Activated T-helper 1 cell treated with anti-CD3 and anti-CD28 coated beads, Interleukin-2, amount 50 U/mL, for 16 hours (primary cell): ENCODE measurements around the gene CCL28.
A peak's percentile ranks its signal among the peaks of the same experiment; 100 is the strongest.
"Not testable (repeated sequence)": the region's sequence is repeated elsewhere in the genome, so short reads cannot be mapped to it uniquely, and the experiment has no call there.

Experiments
- DNase-seq, 2 donors: peaks; one replicate each; pipeline ENCODE4 v3.0.0-alpha.2; 2020; ENCODE audit warnings: low read depth in 1 of 2, low spot score in 1 of 2

The CCL28 gene

GRCh38 chr5:43410414-43410813 lies 1.8 kb downstream of the CCL28 start:
- no peak for DNase-seq

DNA sequence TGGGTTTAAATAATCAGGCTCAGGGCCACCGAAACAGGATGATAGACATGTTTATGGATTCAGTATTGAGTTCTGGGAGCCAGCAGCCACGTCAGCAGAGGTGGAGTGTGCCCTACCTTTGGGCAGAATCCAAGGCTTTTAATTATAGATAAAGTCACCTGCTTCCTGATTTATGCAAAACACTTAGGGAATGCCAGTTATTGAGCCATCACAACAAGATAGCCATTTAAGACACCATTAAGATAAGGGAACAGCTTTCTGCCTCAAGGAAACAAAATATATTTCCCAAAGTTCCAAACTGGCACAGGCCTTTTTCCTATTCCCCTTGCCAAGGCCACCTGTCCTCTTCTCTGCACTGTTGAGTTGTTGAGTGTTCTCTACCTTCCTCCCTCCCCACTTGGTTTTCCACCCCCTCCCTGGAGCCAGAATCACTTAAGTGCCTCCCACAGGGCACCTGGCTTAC lies 2.4 kb downstream of the CCL28 start:
- DNase-seq, result no peak

GRCh38 chr5:43402524-43403066 lies 9.6 kb downstream of the CCL28 start:
- not testable (repeated sequence) for DNase-seq

- DNase-seq, result no peak
Measured at GRCh38 chr5:43401827-43402226, 10.4 kb downstream of the CCL28 start.

- DNase-seq, result no peak
Measured at GRCh38 chr5:43400082-43400481, 12.1 kb downstream of the CCL28 start.

GRCh38 chr5:43396762-43397304 lies 15.4 kb downstream of the CCL28 start:
- DNase-seq, result peak; percentile 31 to 36

DNA sequence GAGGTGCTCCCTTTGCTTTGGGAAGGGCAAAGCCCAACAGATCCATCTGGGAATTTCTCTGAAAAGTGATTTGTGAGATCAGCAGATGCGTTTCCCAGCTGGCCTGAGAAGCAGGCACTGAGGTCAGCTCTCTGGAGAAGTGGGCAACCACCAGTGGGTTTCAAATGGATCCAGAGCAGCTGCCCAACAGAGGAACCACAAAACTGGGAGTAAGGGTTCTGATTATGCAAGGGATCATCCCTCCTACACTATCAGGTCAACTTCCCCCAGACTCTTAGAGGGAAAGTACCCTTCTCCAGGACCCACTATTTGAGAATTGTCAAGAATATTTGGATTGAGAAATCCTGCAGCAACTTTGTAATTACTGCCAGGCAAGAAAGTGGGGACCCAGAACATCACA lies 21.7 kb downstream of the CCL28 start:
- no peak for DNase-seq

DNA sequence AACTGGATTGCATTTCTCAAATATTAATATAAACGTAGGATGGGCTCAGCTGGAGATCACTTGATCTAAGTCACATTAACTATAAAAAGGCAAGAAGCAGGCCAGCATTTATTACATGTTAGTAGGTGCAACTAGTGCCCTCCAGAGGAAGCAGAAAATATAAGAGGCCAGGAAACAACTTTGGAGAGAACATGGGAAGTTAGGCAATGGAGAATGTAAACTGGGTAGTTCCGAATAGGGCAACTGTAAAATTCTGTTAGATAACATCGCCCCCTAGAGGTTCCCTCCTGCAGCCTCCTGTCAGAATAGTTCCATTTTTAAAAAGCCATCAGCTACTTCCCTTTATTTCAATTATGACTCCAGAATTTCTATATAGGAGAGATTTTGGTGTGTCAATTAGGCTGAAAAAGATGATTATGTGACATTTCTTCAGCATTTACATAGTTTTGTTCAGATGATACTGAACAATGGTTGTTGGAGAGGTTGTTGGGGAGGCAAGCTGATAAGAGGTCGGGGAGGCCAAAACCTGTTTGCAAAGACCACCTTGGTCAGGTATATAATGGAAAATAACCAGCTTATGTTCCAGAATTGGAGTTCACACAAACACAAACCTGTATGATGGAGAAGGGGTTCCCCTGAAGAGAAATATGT lies 22.4 kb downstream of the CCL28 start:
- DNase-seq, result peak in 1 of 2 donors; percentile 5

DNA sequence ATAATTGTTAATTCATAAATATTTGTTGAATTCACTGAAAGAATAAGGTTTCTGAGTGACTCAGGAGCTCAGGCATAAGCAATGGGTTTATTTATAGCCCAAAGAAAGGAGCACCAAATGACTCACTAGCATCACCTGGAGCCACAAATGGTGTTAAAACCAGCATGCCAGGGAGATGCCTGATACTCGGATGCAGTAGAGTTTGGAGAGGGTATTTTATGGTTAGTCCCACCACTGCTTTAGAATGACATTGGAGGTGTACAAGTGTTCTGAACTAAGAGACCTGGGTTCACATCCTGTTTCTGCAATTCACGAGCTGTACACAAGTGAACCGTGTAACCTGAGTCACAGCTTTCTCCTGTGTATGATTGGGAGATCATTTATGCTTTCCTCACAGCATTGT lies 25.2 kb downstream of the CCL28 start:
- DNase-seq, result no peak

GRCh38 chr5:43376496-43377140 lies 35.6 kb downstream of the CCL28 start:
- DNase-seq, result no peak

- no peak for DNase-seq
Measured at GRCh38 chr5:43371821-43372220, 40.4 kb downstream of the CCL28 start.

DNA sequence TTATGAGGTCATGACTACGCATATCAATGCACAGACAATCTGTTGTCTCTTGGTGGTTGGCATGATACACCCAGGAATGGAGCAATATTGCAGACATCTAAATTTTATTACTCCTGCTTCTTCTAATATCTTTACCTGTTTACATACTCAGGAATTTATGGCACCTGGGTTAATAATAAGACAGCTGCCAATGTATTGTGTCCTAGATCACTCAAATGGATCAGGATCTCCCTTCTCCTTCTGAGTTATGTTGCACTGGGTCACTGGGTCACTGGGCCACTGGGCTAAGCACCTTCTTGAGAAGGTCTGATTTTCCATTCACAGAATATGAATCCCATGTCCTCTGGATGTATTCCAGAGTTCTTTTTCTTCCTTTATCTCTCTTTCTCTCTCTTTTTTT lies 41.8 kb downstream of the CCL28 start:
- no peak for DNase-seq

- DNase-seq, result no peak
Measured at GRCh38 chr5:43369651-43370050, 42.5 kb downstream of the CCL28 start.

DNA sequence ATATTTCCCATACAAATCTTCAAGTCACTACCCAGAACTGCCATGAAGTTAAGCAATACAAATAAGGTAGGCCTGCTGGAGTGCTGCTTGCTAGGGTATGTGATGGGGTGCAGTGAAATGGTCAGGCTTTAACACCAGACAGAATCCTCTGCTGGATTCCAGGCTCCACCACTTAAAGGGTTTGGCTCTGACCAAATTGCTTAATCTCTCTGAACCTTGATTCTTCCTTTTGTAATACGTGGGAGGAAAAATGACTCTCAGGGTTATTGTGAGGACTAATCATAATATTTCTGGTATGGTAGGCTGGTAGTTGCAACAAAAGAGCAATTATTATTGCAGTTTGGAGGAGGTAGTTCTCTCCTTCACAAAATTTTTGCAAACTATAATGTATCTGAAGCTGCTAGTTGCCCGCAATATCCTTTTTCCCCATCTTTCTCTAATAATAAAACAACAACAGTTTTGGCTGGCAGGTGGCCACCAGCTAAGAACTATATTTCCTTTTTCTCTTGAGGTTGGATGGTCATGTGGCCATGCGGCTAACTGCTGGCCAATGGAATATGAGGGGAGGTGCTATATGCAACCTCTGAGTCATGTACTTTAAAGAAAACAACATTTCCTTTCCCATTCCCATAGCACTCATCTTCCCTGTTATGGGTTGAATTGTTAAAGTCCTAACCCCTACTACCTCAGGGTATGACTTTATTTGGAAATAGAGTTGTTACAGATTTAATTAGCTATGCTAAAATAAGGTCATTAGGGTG lies 44.1 kb downstream of the CCL28 start:
- no peak for DNase-seq

- DNase-seq, result no peak
Measured at GRCh38 chr5:43367453-43367852, 44.7 kb downstream of the CCL28 start.

DNA sequence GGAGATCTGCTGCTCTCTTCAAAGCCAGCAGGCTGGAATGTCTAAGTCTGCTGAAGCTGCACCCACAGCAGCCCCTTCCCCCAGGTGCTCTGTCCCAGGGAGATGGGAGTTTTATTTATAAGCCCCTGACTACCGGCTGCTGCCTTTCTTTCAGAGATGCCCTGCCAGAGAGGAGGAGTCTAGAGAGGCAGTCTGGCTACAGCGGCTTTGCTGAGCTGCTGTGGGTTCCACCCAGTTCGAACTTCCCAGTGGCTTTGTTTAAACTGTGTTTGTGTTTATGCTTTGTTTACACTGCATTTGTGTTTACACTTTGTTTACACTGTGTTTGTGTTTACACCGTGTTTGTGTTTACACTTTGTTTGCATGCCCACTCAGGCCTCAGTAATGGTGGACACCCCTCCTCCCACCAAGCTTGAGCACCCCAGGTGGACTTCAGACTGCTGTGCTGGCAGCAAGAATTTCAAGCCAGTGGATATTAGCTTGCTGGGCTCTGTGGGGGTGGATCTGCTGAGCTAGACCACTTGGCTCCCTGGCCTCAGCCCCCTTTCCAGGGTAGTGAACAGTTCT lies 45.4 kb downstream of the CCL28 start:
- not testable (repeated sequence) for DNase-seq

DNA sequence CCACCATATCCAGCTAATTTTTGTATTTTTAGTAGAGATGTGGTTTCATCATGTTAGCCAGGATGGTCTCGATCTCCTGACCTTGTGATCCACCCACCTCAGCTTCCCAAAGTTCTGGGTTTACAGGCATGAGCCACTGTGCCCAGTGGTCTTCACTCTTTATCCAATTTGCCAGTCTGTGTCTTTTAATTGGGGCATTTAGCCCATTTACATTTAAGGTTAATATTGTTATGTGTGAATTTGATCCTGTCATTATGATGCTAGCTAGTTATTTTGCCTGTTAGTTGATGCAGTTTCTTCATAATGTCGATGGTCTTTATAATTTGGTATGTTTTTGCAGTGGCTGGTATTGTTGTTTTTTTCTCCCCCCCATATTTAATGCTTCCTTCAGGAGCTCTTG lies 47.0 kb downstream of the CCL28 start:
- not testable (repeated sequence) for DNase-seq

DNA sequence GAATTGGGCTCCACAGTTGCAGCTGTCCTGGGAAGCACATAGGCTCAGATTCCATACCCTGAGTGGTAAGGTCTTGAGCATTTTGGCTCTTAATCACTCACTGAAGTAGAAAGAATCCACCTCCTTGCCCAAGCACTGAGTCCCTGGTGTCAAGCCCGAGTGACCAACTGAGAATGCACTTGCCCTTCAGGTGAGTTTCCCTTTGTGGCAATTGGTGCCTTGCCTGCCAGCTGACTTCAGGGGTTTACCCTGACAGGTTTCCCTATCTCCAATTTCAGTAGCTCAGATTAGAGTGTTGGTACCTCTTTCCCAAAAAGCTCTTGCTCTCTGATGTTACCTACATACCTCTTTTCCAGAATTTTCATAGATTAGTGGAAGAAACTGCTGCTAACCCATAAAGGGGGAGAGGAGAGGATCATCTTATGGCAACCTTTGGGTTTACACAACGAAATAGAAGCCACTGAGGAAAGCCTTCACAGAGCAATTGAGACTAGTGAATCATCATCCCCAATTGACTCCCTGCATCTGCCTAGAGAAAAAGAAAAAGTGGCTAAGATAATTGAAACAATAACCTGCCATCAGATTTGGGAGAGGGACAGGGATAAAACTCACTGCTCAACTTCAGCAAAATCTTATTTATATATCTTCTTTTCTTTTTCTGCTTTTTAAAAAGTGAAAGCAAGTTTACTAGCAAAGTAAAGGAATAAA lies 48.6 kb downstream of the CCL28 start:
- DNase-seq, result no peak

DNA sequence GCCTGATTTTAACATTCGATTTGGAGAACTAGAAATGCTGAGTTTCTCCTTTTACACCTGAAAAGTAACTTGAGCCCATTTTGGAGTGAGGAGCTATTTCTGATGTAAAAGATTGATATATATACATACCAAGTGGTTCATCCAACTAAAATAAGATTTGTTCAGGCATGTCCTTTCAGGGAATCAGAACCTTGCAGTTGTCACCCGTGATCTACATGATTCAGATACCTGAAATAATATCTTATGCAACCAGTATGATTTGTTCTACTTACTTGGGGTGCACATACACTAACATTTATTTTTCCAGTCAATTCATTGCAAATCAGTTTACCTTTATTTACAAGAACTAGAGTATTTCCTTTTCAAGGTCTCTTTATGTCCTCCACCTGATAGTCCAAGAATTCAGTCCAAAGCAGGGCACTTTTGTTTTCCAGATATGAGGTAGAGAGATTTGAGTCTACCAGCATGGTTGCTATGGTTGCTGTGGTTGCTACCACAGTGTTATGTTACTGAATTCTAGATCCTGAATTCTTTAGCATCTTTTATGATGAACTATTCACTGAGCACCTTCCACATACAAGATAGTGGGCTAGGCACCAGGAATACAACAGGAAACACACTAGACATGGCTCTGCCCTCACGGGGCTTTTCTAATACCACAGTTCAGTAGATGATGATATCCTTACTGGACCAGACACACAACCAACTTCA lies 49.3 kb downstream of the CCL28 start:
- no peak for DNase-seq

DNA sequence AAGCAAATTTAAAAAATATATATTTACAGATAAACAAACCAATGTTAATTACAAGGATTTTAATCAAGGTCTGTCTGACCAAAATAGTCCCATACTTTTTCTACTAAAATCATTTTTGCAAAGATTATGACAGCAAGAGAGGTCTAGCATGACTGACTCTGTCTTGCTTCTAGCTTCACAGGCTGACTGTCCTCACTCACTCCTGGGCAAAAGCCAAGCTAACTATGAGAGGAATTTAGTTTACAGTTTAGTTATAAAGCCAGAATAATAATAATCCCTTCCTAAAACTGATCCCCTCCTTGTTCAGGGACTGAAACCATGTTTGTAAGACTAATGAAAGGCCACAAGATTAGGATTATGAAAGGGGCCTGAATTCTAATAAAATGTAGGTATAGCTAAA lies 53.5 kb downstream of the CCL28 start:
- no peak for DNase-seq
